PFSK-1 (cell line): ENCODE results near the gene PRR23A. TPM values are rescaled to one million over a fixed set of nuclear protein-coding genes. Genes with fewer than 3 reads are reported as not detected.

ENCODE experiments used
- FOXP2 ChIP-seq: optimal IDR thresholded peaks from 2 replicates; pipeline ENCODE3; 2011; ENCODE audit warnings: borderline replicate concordance, control low read depth, inconsistent platforms; ENCODE audit not compliant: insufficient read depth; ENCODE audit errors: extremely low read length, extremely low read depth
- POLR2AphosphoS5 ChIP-seq: IDR thresholded peaks from 2 replicates; pipeline ENCODE4 v1.6.1; 2012; ENCODE audit warnings: low read depth, mild to moderate bottlenecking, control low read depth, low read length, moderate library complexity
- REST ChIP-seq, 2 experiments: IDR thresholded peaks; 2 replicates each; pipeline versions ENCODE4 v1.6.1 to v1.8.0; 2011 to 2012; ENCODE audit warnings: low read depth in 2 of 2, low read length in 2 of 2, control low read depth in 1 of 2, inconsistent platforms in 1 of 2, mild to moderate bottlenecking in 1 of 2, moderate library complexity in 1 of 2; ENCODE audit not compliant: insufficient read depth in 1 of 2
- SIN3A ChIP-seq: IDR thresholded peaks from 2 replicates; pipeline ENCODE4 v1.6.1; 2012; ENCODE audit warnings: mild to moderate bottlenecking, low read length, moderate library complexity, borderline replicate concordance; ENCODE audit not compliant: insufficient read depth
- TAF1 ChIP-seq: IDR thresholded peaks from 2 replicates; pipeline ENCODE4 v1.6.1; 2012; ENCODE audit warnings: low read length, control low read depth, borderline replicate concordance; ENCODE audit not compliant: insufficient read depth
- polyA plus RNA-seq: library from polyadenylated mRNA; unstranded; fragments of >200 nt; gene quantifications from one replicate; pipeline ENCODE4 v1.2.1, GENCODE V29; 2012; ENCODE audit warnings: low read depth, missing spikeins; ENCODE audit not compliant: insufficient read length

The PRR23A gene
- not detected for polyA plus RNA-seq

GRCh38 chr3:139006051-139006716, at the start of gene PRR23A:
Gene PRR23A, minus strand, starts transcription at chr3:139006268. Its CDS starts 0 bp downstream, at chr3:139006268.
- TF ChIP-seq REST (IDR thresholded peaks at IDR 0.05; ENCODE audit: insufficient read depth in 1 of 2, low read depth in 2 of 2, low read length in 2 of 2) (no peak), SIN3A (no peak), FOXP2 (no peak), POLR2AphosphoS5 (no peak), TAF1 (no peak)

- TF ChIP-seq SIN3A = no peak
- no peak for TF ChIP-seq TAF1
- TF ChIP-seq FOXP2 = no peak
- no peak for TF ChIP-seq REST (IDR thresholded peaks at IDR 0.05; ENCODE audit: insufficient read depth in 1 of 2, low read depth in 2 of 2, low read length in 2 of 2)
- TF ChIP-seq POLR2AphosphoS5 = no peak
Observed at GRCh38 chr3:139052802-139053600, 46.9 kb upstream of the PRR23A start.

GRCh38 chr3:139044366-139045210, 38.5 kb upstream of the PRR23A start, which contains the start of gene PRR23C:
Gene PRR23C, minus strand, starts transcription at chr3:139044892. Its CDS starts 272 bp downstream, at chr3:139044620.
- TF ChIP-seq POLR2AphosphoS5 (no peak), FOXP2 (no peak), SIN3A (no peak), TAF1 (no peak), REST (IDR thresholded peaks at IDR 0.05; ENCODE audit: insufficient read depth in 1 of 2, low read depth in 2 of 2, low read length in 2 of 2) (no peak)

GRCh38 chr3:139043554-139044365, 37.7 kb upstream of the PRR23A start:
- TF ChIP-seq POLR2AphosphoS5 (no peak), TAF1 (no peak), FOXP2 (no peak), REST (IDR thresholded peaks at IDR 0.05; ENCODE audit: insufficient read depth in 1 of 2, low read depth in 2 of 2, low read length in 2 of 2) (no peak), SIN3A (no peak)
